HG03575 (cell line): ENCODE data around the gene NUMBL.
"Not testable (repeated sequence)": the region's sequence is repeated elsewhere in the genome, so short reads cannot be mapped to it uniquely, and the experiment has no call there.

Experiments used
- ATAC-seq: cut with Tn5 transposase; IDR thresholded peaks from one replicate; pipeline ENCODE4 v1.9.1; 2021; ENCODE audit not compliant: unreplicated experiment, insufficient number of reproducible peaks, low FRiP score; ENCODE audit errors: extremely low read depth

The NUMBL gene

DNA sequence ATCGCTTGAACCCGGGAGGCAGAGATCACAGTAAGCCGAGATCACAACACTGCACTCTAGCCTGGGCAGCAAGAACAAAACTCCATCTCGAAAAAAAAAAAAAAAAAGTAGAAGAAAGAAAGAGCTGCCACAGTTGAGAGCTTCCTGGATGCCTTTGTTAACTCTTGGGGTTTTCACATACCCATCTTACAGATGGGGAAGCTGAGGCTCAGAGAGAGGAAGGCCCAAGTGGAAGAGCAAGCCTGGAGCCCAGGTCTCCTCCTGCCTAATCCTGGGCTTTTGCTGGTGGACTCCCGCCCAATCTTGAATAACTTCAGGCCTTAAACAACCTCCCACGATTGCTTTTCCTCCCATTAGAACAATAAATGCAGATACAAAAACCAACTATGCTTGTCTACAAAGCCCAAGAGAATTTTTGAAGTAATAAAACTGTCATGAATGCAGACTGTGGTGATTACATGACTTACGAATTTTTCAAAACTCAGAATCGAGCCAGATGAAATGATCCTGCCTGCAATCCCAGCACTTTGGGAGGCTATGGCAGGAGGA, 47.6 kb downstream of the NUMBL start:
- ATAC-seq, result no peak

DNA sequence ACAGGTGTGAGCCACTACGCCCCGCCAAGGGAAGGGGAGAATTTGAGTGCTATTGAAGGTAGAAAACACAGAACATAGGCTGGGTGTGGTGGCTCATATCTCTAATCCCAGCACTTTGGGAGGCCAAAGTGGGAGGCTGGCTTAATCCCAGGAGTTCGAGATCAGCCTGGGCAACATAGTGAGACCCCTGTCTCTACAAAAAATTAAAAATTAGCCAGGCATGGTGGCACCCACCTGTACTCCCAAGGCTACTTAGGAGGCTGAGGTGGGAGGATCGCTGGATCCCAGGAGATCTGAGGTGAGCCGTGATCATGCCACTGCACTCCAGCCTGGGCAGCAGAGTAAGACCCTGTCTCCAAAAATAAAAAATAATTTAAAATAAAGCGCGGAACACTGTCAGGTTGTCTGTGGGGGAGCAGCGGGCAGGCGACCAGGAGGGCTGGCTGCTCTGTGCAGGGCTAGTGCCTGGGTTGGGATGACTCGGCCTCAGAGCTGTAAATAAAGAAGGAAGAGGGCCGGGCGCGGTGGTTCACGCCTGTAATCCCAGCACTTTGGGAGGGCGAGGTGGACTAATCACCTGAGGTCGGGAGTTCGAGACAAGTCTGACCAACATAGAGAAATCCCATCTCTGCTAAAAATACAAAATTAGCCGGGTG, 48.3 kb downstream of the NUMBL start:
- ATAC-seq, result no peak

DNA sequence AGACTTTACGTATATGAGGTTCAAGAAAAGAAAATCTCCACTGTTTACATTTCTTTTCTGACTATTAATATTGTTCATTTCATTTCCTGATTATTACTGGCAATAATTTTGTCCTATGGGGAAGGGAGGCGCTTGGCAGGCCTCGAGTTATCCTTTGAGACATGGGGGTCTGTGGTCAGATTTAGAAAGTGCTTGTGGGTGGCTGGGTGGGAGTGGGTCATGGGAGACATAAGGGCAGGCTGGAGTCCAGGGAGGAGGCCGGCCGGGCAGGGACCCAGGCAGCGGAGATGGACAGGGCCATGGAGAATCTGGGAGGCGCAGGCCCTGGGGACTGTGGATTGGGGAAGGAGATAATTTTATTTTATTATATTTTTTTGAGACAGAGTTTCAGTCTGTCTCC, 49.2 kb downstream of the NUMBL start:
- no peak for ATAC-seq

DNA sequence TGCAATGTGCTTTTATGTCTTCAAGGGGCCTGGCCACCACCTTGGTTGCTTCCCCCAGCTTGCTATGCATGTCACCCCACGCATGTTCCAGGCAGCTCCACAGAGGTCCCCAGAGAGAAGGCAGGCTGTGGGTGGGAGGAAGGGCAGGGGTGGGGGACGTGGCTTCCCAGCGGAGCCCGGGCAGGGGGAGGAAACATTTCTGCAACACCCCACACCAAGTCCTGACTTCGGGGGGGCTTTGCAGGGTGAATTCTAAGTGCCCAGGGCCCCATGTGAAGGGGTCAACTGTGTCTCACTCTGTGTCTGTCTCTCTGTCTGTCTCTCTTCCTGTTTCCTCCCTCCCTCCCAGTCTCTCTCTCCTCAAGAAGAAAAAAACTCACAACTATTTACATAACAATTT, 49.7 kb downstream of the NUMBL start:
- ATAC-seq, result no peak

DNA sequence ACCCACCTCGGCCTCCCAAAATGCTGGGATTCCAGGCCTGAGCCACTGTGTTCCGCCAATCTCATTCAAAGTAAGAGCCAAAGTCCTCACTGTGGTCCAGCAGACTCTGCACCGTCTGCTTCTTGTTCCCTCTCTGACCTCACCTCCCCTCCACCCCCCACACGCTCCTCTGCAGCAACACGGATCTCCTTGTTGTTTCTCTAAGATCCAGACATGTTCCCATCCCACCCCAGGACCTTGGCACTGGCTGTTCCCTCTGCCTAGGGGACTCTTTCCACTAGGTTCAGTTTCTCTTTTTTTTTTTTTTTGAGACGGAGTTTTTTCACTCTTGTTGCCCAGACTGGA, 50.8 kb downstream of the NUMBL start:
- no peak for ATAC-seq

DNA sequence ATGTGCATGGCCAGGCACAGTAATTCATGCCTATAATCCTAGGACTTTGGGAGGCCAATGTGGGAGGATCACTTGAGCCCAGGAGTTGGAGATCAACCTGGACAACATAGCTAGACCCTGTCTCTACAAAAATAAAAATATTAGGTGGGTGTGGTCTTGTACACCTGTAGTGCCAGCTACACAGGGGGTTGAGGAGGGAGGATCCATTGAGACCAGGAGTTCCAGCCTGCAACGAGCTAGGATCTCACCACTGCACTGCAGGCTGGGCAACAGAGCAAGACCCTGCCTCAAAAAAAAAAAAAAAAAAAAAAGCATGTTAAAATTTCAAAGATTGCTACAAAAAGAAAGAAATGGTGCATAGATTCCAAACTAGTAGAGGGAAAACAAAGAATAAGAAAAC, 52.1 kb downstream of the NUMBL start:
- no peak for ATAC-seq

DNA sequence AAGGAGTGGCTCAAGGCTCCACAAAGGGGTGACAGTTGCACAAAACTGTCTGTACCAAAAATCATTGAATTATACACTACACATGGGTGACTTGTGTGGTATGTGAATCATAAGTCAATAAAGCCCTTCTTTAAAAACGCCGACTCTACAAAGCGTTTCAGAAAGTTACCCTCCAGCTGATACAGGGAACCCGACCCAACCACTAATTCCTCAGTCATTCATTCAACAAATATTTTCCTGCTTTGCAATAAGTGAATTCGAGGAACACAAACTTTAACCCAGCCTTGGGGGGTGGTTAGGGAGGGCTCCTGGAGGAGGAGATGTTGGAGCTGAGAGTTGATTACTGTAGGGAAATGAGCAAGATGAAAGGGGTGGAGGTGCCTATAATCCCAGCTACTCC, 57.2 kb downstream of the NUMBL start:
- no peak for ATAC-seq

DNA sequence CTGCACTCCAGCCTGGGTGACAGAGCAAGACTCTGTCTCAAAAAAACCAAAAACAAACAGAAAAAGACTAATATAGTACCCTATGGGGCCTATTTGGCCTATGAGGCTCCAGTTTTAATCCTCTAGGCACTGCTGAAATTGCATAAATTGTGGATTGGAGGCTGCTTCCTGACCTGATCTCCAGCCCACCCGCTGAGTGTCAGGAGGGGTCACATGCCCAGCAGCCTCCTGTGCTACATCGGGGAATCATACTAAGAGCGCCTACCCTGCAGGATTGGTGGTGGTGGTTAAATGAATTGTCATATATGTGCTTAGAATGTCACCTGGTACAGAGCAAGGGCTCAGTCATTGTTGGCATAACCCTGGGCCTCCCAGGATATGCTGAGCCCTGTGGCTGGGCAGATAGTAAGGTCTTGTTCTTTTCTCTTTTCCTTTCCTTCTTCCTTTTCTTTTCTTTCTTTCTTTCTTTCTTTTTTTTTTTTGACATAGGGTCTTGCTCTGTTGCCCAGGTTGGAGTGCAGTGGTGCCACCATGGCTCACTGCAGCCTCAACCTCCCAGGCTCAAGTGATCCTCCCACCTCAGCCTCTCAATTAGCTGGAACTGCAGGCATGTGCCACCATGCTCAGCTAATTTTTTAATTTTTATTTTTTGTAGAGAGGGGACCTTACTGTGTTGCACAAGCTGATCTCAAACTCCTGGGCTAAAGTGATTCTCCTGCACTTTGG, 58.0 kb downstream of the NUMBL start:
- ATAC-seq, result no peak

DNA sequence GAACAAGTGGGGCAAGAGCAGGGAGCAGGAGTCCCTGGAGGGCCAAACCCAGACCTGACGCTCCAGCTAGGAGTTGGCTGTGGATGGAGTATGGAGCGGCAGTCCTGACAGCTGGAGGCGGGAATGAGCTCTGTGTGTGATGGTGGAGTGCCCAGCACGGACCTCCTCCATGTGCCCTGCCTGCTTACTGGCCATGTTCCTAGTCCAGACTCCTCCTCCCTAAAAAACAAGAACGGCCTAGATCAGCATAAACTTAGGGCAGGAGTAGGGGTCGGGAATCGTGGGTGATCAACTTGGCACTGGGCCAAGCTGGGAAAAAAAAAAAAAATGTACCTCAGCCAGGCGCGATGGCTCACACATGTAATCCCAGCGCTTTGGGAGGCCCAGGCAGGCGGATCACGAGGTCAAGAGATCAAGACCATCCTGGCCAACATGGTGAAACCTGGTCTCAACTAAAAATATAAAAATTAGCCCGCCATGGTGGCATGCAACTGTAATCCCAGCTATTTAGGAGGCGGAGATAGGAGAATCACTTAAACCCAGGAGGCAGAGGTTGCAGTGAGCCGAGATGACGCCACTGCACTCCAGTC, 59.8 kb downstream of the NUMBL start:
- no peak for ATAC-seq

DNA sequence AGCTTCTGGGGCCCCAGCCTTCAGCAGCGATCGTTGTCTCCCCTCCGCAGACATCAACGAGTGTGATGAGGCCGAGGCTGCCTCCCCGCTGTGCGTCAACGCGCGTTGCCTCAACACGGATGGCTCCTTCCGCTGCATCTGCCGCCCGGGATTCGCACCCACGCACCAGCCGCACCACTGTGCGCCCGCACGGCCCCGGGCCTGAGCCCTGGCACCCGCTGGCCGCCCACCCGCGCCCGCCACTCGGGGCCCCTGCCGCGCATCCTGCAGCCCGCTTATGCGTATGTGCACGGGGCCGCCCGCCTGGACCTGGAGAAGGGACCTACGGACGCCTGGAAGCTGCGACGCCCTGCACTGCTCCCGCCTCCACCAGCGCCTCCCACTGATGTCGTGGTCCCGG, 61.1 kb downstream of the NUMBL start:
- no peak for ATAC-seq

DNA sequence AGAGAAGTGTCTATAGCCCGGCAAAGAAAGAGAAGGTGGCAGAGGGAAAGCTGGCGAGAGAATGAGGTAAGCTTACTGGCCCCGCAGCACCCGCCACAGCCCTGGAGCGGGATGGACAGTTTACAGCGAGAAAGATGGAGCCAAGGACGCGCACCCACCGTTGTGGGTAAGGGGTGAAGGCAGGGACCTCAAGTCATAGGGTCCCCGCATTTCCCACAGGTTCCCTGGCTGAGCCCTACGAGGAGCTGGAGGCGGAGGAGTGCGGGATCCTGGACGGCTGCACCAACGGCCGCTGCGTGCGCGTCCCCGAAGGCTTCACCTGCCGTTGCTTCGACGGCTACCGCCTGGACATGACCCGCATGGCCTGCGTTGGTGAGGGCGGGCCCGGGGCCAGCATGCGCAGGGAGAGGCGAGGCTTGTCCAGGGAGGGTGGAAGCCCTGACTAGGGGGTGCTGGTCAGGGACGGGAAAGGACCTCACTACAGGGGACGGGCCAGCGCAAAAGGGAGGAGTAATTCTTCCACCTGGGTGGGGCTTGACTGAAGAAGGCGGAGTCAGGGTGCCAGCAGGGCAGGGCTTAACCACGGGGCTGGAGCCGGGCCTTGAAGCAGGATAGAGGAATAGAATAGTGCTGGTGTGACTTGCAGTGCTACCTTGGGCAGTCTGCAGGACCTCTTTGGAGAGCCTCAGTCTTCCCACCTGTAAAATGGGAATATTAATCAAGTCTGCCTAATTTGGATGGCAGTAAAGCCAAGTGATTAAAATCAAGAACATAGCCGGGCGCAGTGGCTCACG, 62.8 kb downstream of the NUMBL start:
- ATAC-seq, result no peak

DNA sequence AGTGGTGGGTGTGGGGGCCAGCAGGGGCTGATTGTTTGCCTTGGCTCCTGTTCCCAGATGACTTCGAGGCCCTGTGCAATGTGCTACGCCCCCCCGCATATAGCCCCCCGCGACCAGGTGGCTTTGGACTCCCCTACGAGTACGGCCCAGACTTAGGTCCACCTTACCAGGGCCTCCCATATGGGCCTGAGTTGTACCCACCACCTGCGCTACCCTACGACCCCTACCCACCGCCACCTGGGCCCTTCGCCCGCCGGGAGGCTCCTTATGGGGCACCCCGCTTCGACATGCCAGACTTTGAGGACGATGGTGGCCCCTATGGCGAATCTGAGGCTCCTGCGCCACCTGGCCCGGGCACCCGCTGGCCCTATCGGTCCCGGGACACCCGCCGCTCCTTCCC, 63.5 kb downstream of the NUMBL start:
- no peak for ATAC-seq

DNA sequence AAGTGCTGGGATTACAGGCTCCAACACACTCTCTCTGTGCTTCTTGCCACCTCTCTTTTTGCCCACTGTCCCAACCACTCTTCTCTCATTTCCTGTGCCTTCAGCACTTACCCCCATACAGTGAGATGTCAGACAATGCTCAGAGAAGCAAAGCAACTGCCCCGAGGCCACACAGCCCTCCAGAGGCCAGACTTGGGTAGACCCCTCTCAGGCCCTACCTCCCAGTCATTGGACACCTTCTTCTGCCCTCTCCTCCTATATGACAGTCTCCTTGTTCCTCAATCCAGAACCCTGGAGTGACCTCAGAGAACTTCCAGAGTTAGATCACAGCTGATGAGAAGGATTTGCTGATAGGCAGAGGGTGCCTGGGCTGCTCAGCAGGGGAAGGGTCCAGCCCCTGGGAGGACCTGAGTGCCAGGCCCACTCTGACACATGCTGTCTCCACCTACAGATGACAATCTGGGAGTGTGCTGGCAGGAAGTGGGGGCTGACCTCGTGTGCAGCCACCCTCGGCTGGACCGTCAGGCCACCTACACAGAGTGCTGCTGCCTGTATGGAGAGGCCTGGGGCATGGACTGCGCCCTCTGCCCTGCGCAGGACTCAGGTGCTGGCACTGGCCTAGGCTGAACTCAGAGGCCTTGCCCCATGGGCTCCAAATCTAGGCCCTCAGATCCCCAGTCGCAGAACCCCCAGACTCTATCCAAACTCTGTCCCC, 64.9 kb downstream of the NUMBL start:
- ATAC-seq, result no peak

DNA sequence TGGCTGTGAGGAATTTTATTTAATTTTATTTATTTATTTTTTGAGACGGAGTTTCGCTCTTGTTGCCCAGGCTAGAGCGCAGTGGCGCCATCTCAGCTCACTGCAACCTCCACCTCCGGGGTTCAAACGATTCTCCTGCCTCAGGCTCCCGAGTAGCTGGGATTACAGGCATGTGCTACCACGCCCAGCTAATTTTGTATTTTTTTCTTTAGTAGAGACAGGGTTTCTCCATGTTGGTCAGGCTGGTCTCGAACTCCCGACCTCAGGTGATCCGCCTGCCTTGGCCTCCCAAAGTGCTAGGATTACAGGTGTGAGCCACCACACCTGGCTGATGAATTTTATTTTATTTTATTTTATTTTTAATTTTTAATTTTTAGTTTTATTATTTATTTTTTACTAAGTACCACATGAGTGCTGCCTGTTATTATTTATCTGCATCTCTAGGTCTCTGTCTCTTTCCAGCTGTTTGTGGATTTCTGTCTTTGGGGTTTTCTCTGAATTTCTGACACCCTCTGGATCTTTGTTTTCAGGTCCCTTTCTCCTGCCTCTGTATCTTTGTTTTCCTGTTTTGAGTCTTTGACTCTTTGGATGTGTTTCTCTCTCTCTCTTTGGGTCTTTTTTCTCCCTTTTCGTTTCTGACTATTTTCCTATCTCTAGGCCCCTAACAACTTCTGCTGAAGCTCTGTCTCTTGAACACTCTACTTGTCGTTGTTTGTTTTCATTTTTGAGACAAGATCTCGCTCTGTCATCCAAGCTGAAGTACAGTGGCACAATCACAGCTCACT, 65.9 kb downstream of the NUMBL start:
- ATAC-seq, result not testable (repeated sequence)

DNA sequence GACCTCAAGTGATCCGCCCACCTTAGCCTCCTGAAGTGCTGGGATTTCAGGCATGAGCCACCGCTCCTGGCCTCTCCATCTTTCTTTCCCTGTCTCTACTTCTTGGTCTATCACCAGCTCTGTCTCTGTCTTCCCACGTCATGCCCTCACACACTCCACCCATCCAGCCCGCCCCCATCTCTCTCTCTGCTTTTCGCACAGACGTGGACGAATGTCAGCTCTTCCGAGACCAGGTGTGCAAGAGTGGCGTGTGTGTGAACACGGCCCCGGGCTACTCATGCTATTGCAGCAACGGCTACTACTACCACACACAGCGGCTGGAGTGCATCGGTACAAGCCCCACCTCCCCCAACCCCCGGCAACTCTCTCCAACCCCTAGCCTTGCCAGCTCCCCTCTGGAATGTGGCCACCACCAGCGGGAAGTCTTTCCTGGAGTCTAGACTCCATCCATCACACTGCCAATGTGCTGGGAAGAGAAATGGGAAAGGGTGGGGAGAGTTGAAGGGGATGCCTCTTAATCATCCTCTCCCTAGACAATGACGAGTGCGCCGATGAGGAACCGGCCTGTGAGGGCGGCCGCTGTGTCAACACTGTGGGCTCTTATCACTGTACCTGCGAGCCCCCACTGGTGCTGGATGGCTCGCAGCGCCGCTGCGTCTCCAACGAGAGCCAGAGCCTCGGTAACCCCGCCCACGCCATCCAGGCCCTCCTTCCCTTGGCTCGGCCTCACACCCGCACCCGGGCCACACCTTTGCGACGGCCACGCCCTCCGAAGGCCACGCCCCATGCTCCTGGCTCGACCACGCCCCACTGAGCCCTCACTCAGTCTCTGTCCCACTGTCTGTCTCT, 66.8 kb downstream of the NUMBL start:
- ATAC-seq, result no peak

DNA sequence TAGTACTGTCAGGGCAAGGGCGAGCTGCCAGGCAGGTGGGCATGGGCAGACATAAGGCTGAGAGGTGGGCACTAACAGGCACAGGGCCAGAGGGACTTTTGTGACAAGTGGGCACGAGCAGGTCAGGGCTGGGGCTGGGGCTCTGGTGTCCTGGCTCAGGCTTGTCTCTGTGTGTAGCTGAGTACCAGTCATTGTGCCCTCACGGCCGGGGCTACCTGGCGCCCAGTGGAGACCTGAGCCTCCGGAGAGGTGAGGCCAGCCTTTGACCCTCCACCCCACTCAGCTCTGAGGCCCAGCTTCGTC, 67.7 kb downstream of the NUMBL start:
- ATAC-seq, result no peak

DNA sequence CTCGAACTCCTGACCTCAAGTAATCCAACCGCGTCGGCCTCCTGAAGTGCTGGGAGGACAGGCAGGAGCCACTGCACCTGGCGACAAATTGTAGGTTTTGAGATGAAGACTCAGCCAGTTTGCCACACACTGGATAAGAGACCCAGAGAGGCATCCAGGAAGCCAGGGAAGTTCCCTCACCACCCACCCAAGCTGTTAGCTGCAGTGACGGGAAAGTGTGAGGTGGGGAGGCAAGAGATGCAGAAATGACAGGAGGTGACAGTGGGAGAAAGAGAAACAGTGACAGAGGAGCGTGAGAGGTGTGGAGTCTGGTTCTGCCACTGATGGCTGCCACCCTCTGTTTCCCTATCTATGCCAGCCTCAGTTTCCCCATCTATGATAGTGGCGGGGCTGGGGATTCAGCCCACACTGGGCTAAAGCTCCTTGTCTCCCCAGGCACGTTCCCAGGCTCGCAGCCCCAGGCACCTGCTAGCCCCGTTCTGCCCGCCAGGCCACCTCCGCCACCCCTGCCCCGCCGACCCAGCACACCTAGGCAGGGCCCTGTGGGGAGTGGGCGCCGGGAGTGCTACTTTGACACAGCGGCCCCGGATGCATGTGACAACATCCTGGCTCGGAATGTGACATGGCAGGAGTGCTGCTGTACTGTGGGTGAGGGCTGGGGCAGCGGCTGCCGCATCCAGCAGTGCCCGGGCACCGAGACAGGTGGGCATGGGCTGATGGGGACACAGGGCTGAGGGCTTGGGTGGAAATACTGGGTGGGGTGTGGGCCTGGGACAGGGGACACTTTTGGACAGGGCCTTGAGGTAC, 68.3 kb downstream of the NUMBL start:
- no peak for ATAC-seq
